CD8-positive, alpha-beta memory T cell (primary cell): Measurements from ENCODE around the gene UNC13A. TPM values are rescaled to one million over a fixed set of nuclear protein-coding genes. Genes with fewer than 3 reads are reported as not detected.
A peak's percentile ranks its signal among the peaks of the same experiment; 100 is the strongest.

ENCODE experiments used
- CTCF ChIA-PET: fragments of 350-600 bp; sonication (Branson Sonifier 250); formaldehyde crosslinking; loops from one replicate; lab custom pipeline; 2021; ENCODE audit warnings: antibody characterized with exemption; lab: Charles Lee
- POLR2A ChIA-PET: fragments of 350-600 bp; sonication (Branson Sonifier 250); formaldehyde crosslinking; loops from one replicate; lab custom pipeline; 2021; ENCODE audit warnings: antibody characterized with exemption; lab: Charles Lee
- DNase-seq, 5 donors: peaks; one replicate each; pipeline versions ENCODE4 v3.0.0 to v3.0.0-alpha.2; 2020 to 2022; ENCODE audit warnings: mixed read lengths in 1 of 5
- H3K27ac ChIP-seq: one replicate; pipeline ENCODE4 v1.7.0; 2013; ENCODE audit warnings: low read depth, mild to moderate bottlenecking, low read length, moderate library complexity
- H3K27me3 ChIP-seq: 2 replicates; pipeline ENCODE4 v1.7.0; 2013; ENCODE audit warnings: low read length, mild to moderate bottlenecking; ENCODE audit not compliant: insufficient read depth, poor library complexity, severe bottlenecking
- H3K36me3 ChIP-seq: 2 replicates; pipeline ENCODE4 v1.7.0; 2013; ENCODE audit warnings: mild to moderate bottlenecking, low read length, moderate library complexity; ENCODE audit not compliant: insufficient read depth
- H3K4me1 ChIP-seq: 2 replicates; pipeline ENCODE4 v1.7.0; 2013; ENCODE audit warnings: mild to moderate bottlenecking, low read length, moderate library complexity; ENCODE audit not compliant: insufficient read depth
- H3K4me3 ChIP-seq: 2 replicates; pipeline ENCODE4 v1.7.0; 2013; ENCODE audit warnings: mild to moderate bottlenecking, low read length
- H3K9me3 ChIP-seq: 2 replicates; pipeline ENCODE4 v1.7.0; 2013; ENCODE audit warnings: mild to moderate bottlenecking, low read length
- H3K27ac Mint-ChIP-seq, 8 donors: one replicate each; pipeline ENCODE4 v1.8.0; 2020 to 2021; ENCODE audit warnings: mixed read lengths in 8 of 8, mild to moderate bottlenecking in 6 of 8, inconsistent platforms in 3 of 8, moderate library complexity in 3 of 8
- H3K27me3 Mint-ChIP-seq, 2 donors: one replicate each; pipeline ENCODE4 v1.8.0; 2020 to 2021; ENCODE audit warnings: mixed read lengths in 2 of 2, mild to moderate bottlenecking in 1 of 2, moderate library complexity in 1 of 2
- H3K36me3 Mint-ChIP-seq, 3 donors: one replicate each; pipeline ENCODE4 v1.8.0; 2020 to 2021; ENCODE audit warnings: mixed read lengths in 3 of 3, inconsistent platforms in 1 of 3, mild to moderate bottlenecking in 1 of 3
- H3K4me1 Mint-ChIP-seq, 3 donors: one replicate each; pipeline ENCODE4 v1.8.0; 2020 to 2021; ENCODE audit warnings: mixed read lengths in 3 of 3, inconsistent platforms in 1 of 3, mild to moderate bottlenecking in 1 of 3
- H3K4me3 Mint-ChIP-seq, 7 donors: one replicate each; pipeline ENCODE4 v1.8.0; 2020 to 2021; ENCODE audit warnings: mixed read lengths in 7 of 7, mild to moderate bottlenecking in 6 of 7, moderate library complexity in 4 of 7, inconsistent platforms in 2 of 7
- H3K9me3 Mint-ChIP-seq, 5 donors: one replicate each; pipeline ENCODE4 v1.8.0; 2020 to 2022; ENCODE audit warnings: mixed read lengths in 5 of 5, mild to moderate bottlenecking in 3 of 5, moderate library complexity in 2 of 5, inconsistent platforms in 1 of 5
- polyA plus RNA-seq: library from polyadenylated mRNA; unstranded; fragments of 300-500 nt; fragmentation: Illumina TruSeq; gene quantifications from one replicate; pipeline ENCODE4 v1.2.3, GENCODE V29; 2021
- total RNA-seq, 2 experiments: library from RNA; stranded (reverse); gene quantifications; one replicate each; pipeline ENCODE4 v1.2.3, GENCODE V29; 2021

UNC13A gene
- total RNA-seq (not detected), polyA plus RNA-seq (not detected)

- DNase-seq: peak; percentile 31 to 59 (median 34)
- Histone ChIP-seq H3K4me3 (no peak within 1 kb of the TSS), H3K27ac (no peak within 1 kb of the TSS), H3K4me1 (peaks cover 4% of the 10 kb centered on the region), H3K27me3 (peaks cover 45% of the 10 kb centered on the region), H3K9me3 (no peaks in the 10 kb centered on the region), H3K36me3 (no peaks in the 10 kb centered on the region)
- Mint-ChIP-seq H3K4me1 (peaks cover 7 to 28% (median 11%) of the 10 kb centered on the region in 3 donors), H3K9me3 (peaks cover 0 to 7% (median 0%) of the 10 kb centered on the region in 5 donors), H3K4me3 (peak within 1 kb of the TSS; percentile 4 to 84 (median 70)), H3K36me3 (peaks cover 0 to 4% (median 0%) of the 10 kb centered on the region in 3 donors), H3K27me3 (peaks cover 53 to 66% of the 10 kb centered on the region in 2 donors), H3K27ac (peak within 1 kb of the TSS in 3 of 8 donors; percentile 13 to 64 (median 23))
- ChIA-PET CTCF (no interaction called here), POLR2A (no interaction called here)
Observed at GRCh38 chr19:17687857-17688784, at the start of gene UNC13A. Gene UNC13A, minus strand, starts transcription at chr19:17688354. Its CDS starts 155 bp downstream, at chr19:17688199.

- Mint-ChIP-seq H3K9me3 (no peaks in the 10 kb centered on the region), H3K4me3 (no peak overlapping the region), H3K27ac (peak overlapping the region in 1 of 8 donors; percentile 33), H3K4me1 (peaks cover 0 to 4% (median 0%) of the 10 kb centered on the region in 3 donors), H3K36me3 (peaks cover 0 to 48% (median 12%) of the 10 kb centered on the region in 3 donors), H3K27me3 (no peaks in the 10 kb centered on the region)
- CTCF ChIA-PET: interaction anchor here (0.7 to 1.5 kb wide), 2 partner anchors 12 to 108 kb away, joined by 3 to 4 read pairs; no protein-coding TSS in a partner anchor
- no peaks in the 10 kb centered on the region for H3K4me1 ChIP-seq
- no peak for DNase-seq
- H3K9me3 ChIP-seq: no peaks in the 10 kb centered on the region
- peaks cover 15% of the 10 kb centered on the region for H3K36me3 ChIP-seq
- H3K27me3 ChIP-seq: no peaks in the 10 kb centered on the region
- H3K4me3 ChIP-seq: no peak overlapping the region
- no peak overlapping the region for H3K27ac ChIP-seq
- POLR2A ChIA-PET: interaction anchor here (1.2 kb wide), 1 partner anchor 18 kb away, joined by 3 read pairs; the partner anchor contains the start of gene MAP1S
Observed at GRCh38 chr19:17737690-17738153, 49.6 kb upstream of the UNC13A start.

GRCh38 chr19:17735410-17735809 lies 47.3 kb upstream of the UNC13A start:
- POLR2A ChIA-PET: no interaction called here
- Histone ChIP-seq H3K27ac (no peak overlapping the region), H3K27me3 (no peaks in the 10 kb centered on the region), H3K36me3 (peaks cover 15% of the 10 kb centered on the region), H3K4me3 (no peak overlapping the region), H3K9me3 (no peaks in the 10 kb centered on the region), H3K4me1 (no peaks in the 10 kb centered on the region)
- Mint-ChIP-seq H3K4me1 (peaks cover 11 to 24% (median 19%) of the 10 kb centered on the region in 3 donors), H3K36me3 (peaks cover 5 to 66% (median 16%) of the 10 kb centered on the region in 3 donors), H3K4me3 (no peak overlapping the region), H3K27me3 (no peaks in the 10 kb centered on the region), H3K9me3 (no peaks in the 10 kb centered on the region), H3K27ac (no peak overlapping the region)
- no peak for DNase-seq
- CTCF ChIA-PET: no interaction called here

GRCh38 chr19:17734146-17734545 lies 46.0 kb upstream of the UNC13A start:
- no peaks in the 10 kb centered on the region for H3K9me3 ChIP-seq
- H3K4me3 Mint-ChIP-seq: no peak overlapping the region
- H3K27ac Mint-ChIP-seq: peak overlapping the region in 1 of 8 donors; percentile 68
- H3K27me3 Mint-ChIP-seq: no peaks in the 10 kb centered on the region
- no peaks in the 10 kb centered on the region for H3K9me3 Mint-ChIP-seq
- peaks cover 18 to 35% (median 25%) of the 10 kb centered on the region in 3 donors for H3K4me1 Mint-ChIP-seq
- DNase-seq: no peak
- ChIA-PET CTCF (no interaction called here), POLR2A (no interaction called here)
- no peaks in the 10 kb centered on the region for H3K4me1 ChIP-seq
- peaks cover 5 to 77% (median 16%) of the 10 kb centered on the region in 3 donors for H3K36me3 Mint-ChIP-seq
- no peak overlapping the region for H3K4me3 ChIP-seq
- H3K27me3 ChIP-seq: no peaks in the 10 kb centered on the region
- H3K36me3 ChIP-seq: peaks cover 15% of the 10 kb centered on the region
- no peak overlapping the region for H3K27ac ChIP-seq

- no peaks in the 10 kb centered on the region for H3K9me3 Mint-ChIP-seq
- Histone ChIP-seq H3K4me1 (no peaks in the 10 kb centered on the region), H3K36me3 (peaks cover 15% of the 10 kb centered on the region), H3K4me3 (no peak overlapping the region), H3K27ac (no peak overlapping the region), H3K27me3 (no peaks in the 10 kb centered on the region), H3K9me3 (no peaks in the 10 kb centered on the region)
- H3K27me3 Mint-ChIP-seq: no peaks in the 10 kb centered on the region
- H3K27ac Mint-ChIP-seq: no peak overlapping the region
- CTCF ChIA-PET: no interaction called here
- peaks cover 19 to 43% (median 25%) of the 10 kb centered on the region in 3 donors for H3K4me1 Mint-ChIP-seq
- POLR2A ChIA-PET: no interaction called here
- H3K36me3 Mint-ChIP-seq: peaks cover 5 to 80% (median 18%) of the 10 kb centered on the region in 3 donors
- H3K4me3 Mint-ChIP-seq: no peak overlapping the region
- no peak for DNase-seq
Observed at GRCh38 chr19:17733127-17733526, 45.0 kb upstream of the UNC13A start.

GRCh38 chr19:17727843-17728242 lies 39.7 kb upstream of the UNC13A start:
- no peaks in the 10 kb centered on the region for H3K9me3 Mint-ChIP-seq

GRCh38 chr19:17726964-17727773 lies 39.0 kb upstream of the UNC13A start:
- H3K36me3 ChIP-seq: peaks cover 4% of the 10 kb centered on the region
- H3K36me3 Mint-ChIP-seq: peaks cover 5 to 79% (median 14%) of the 10 kb centered on the region in 3 donors

More at GRCh38 chr19:17727843-17728242, 39.7 kb upstream of the UNC13A start:
- ChIA-PET POLR2A (no interaction called here), CTCF (no interaction called here)
- Histone ChIP-seq H3K27me3 (no peaks in the 10 kb centered on the region), H3K4me3 (no peak overlapping the region), H3K4me1 (no peaks in the 10 kb centered on the region), H3K36me3 (peaks cover 4% of the 10 kb centered on the region), H3K9me3 (no peaks in the 10 kb centered on the region), H3K27ac (no peak overlapping the region)
- H3K27ac Mint-ChIP-seq: no peak overlapping the region
- H3K4me3 Mint-ChIP-seq: no peak overlapping the region
- H3K4me1 Mint-ChIP-seq: peaks cover 22 to 54% (median 29%) of the 10 kb centered on the region in 3 donors
- DNase-seq: no peak
- peaks cover 5 to 82% (median 14%) of the 10 kb centered on the region in 3 donors for H3K36me3 Mint-ChIP-seq
- no peaks in the 10 kb centered on the region for H3K27me3 Mint-ChIP-seq

More at GRCh38 chr19:17726964-17727773, 39.0 kb upstream of the UNC13A start:
- no peaks in the 10 kb centered on the region for H3K27me3 ChIP-seq
- H3K27me3 Mint-ChIP-seq: no peaks in the 10 kb centered on the region
- ChIA-PET POLR2A (interaction anchor here (0.6 kb wide), 1 partner anchor 9 kb away, joined by 5 read pairs; no protein-coding TSS in a partner anchor), CTCF (no interaction called here)
- no peaks in the 10 kb centered on the region for H3K9me3 Mint-ChIP-seq
- no peak overlapping the region for H3K27ac Mint-ChIP-seq
- H3K4me3 Mint-ChIP-seq: no peak overlapping the region
- H3K27ac ChIP-seq: no peak overlapping the region
- peaks cover 2% of the 10 kb centered on the region for H3K4me1 ChIP-seq
- DNase-seq: no peak
- H3K9me3 ChIP-seq: no peaks in the 10 kb centered on the region
- peaks cover 22 to 55% (median 26%) of the 10 kb centered on the region in 3 donors for H3K4me1 Mint-ChIP-seq
- H3K4me3 ChIP-seq: no peak overlapping the region
